Lung (tissue), 12 donors: ENCODE data around the gene CXXC5. TPM values are rescaled to one million over a fixed set of nuclear protein-coding genes. Genes with fewer than 3 reads are reported as not detected.

Experiments
- ATAC-seq: fragments of 200-7000 bp; cut with Tn5 transposase; one replicate; pipeline ENCODE4 v1.9.1; 2020; ENCODE audit warnings: moderate number of reproducible peaks; ENCODE audit not compliant: insufficient read depth, low FRiP score
- DNase-seq, 3 donors: peaks; one replicate each; pipeline ENCODE4 v3.0.0-alpha.2; 2013 to 2017
- H3K27ac ChIP-seq, 2 donors: one replicate each; pipeline ENCODE4 v1.5.1; 2013; ENCODE audit warnings: mild to moderate bottlenecking in 2 of 2, moderate library complexity in 2 of 2, control low read depth in 1 of 2, inconsistent platforms in 1 of 2, low read depth in 1 of 2, low read length in 1 of 2
- H3K27me3 ChIP-seq, 3 donors: one replicate each; pipeline ENCODE4 v1.5.1; 2013; ENCODE audit warnings: low read length in 2 of 3; ENCODE audit not compliant: control insufficient read depth in 3 of 3, insufficient read depth in 3 of 3
- H3K36me3 ChIP-seq, 4 donors: one replicate each; pipeline ENCODE4 v1.5.1; 2013; ENCODE audit warnings: low read length in 4 of 4, mild to moderate bottlenecking in 1 of 4, moderate library complexity in 1 of 4; ENCODE audit not compliant: control insufficient read depth in 4 of 4, insufficient read depth in 4 of 4
- H3K4me1 ChIP-seq, 5 donors: one replicate each; pipeline ENCODE4 v1.5.1; 2013; ENCODE audit warnings: low read length in 5 of 5, mild to moderate bottlenecking in 2 of 5, moderate library complexity in 1 of 5; ENCODE audit not compliant: control insufficient read depth in 5 of 5, insufficient read depth in 5 of 5
- H3K4me3 ChIP-seq: one replicate; pipeline ENCODE4 v1.5.1; 2013; ENCODE audit warnings: mild to moderate bottlenecking, control low read depth, moderate library complexity
- H3K9ac ChIP-seq, 2 donors: one replicate each; pipeline ENCODE4 v1.5.1; 2013; ENCODE audit warnings: low read length in 2 of 2, control low read depth in 1 of 2; ENCODE audit not compliant: insufficient read depth in 1 of 2
- H3K9me3 ChIP-seq, 4 donors: one replicate each; pipeline ENCODE4 v1.5.1; 2013; ENCODE audit warnings: low read length in 3 of 4, mild to moderate bottlenecking in 1 of 4, moderate library complexity in 1 of 4; ENCODE audit not compliant: control insufficient read depth in 4 of 4, insufficient read depth in 3 of 4
- CTCF ChIP-seq: IDR thresholded peaks from 2 replicates; pipeline ENCODE4 v1.5.1; 2012; ENCODE audit warnings: mild to moderate bottlenecking; ENCODE audit errors: control extremely low read depth, extremely low read depth
- WGBS, 2 donors: extraction: QIAGEN DNeasy Blood & Tissue Kit; methylation state at CpG; one replicate each; pipeline ENCODE4 v1.1.7; 2013; 5-methylcytosine and 5-hydroxymethylcytosine counted together
- polyA plus RNA-seq, 2 donors: library from polyadenylated mRNA; stranded (reverse); fragments of 200-250 nt; gene quantifications; one replicate each; pipeline ENCODE4 v1.2.1, GENCODE V29; 2013
- total RNA-seq, 2 donors: library from RNA; depleted of rRNA in 1 of 2; stranded (reverse); fragments of >200 nt in 1 of 2; gene quantifications; one replicate each; pipeline ENCODE4 v1.2.1, GENCODE V29; 2014 to 2021
- donor health status: control.
- donor health status: control.
- donor health status: Bipolar disorder and iron deficiency.
- donor health status: healthy.
- donor health status: DM: yes; HTN: yes; CAD: no.

The CXXC5 gene
- total and polyA plus RNA-seq, 4 donors = 20.7 to 39.8 (median 25.0) TPM

DNA sequence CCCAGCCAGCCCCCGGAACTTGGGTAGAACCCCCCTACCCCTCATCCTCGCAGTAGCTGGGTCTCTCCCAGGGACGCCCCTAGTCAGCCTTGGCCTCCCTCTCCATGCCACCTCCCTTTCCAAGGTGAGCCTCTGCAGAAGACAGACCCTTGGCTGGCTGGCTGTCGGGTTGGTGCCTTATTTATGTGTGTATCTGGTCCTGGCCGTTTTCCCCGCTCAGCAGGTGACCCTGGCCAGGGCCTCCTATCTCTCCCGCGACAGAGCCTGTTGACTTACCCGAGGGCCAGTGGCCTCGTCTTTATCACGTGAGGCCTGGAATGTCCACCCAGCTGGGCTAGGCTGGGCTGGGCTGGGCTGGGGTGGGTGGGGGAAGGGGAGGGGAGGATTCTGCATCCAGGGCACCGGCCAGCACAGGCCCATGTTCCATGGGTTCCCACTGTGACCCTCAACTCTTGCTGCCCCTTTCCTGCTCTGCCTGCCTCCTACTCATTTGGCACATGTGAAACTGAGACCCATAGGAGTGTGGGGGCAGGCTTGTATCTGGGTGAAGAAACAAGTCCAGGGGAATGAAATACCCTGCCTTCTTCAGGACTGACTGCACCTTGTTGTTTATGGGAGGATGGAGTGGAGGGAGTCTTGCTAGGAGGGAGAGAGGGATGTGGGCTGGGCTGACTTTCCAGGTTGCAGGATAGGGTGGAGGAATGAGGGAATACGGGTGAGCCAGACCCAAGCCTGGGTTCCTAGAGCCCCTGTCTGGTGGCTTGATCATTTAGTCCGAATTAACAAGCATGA lies 3.1 kb downstream of the CXXC5 start:
- ATAC-seq = no peak
- H3K36me3 ChIP-seq = no peaks in the 10 kb centered on the region
- no peaks in the 10 kb centered on the region for H3K9me3 ChIP-seq
- H3K9ac ChIP-seq = peak overlapping the region in 1 of 2 donors; percentile 1
- WGBS, 2 donors = 33 to 52% methylated on average over 12 to 14 of the region's 14 CpGs
- no peak overlapping the region for H3K4me3 ChIP-seq
- H3K4me1 ChIP-seq = peaks cover 8 to 84% (median 40%) of the 10 kb centered on the region in 5 donors
- no peak for TF ChIP-seq CTCF
- peak overlapping the region; percentile 80 to 85 for H3K27ac ChIP-seq
- DNase-seq = peak in 1 of 3 donors; percentile 25
- no peaks in the 10 kb centered on the region for H3K27me3 ChIP-seq

- peaks cover 8 to 77% (median 47%) of the 10 kb centered on the region in 5 donors for H3K4me1 ChIP-seq
- WGBS, 2 donors = 10 to 18% methylated on average over 9 to 23 of the region's 23 CpGs
- no peak for TF ChIP-seq CTCF
- H3K36me3 ChIP-seq = no peaks in the 10 kb centered on the region
- peak; percentile 11 for ATAC-seq
- H3K9me3 ChIP-seq = no peaks in the 10 kb centered on the region
- H3K9ac ChIP-seq = peak overlapping the region; percentile 15 to 30
- no peaks in the 10 kb centered on the region for H3K27me3 ChIP-seq
- no peak overlapping the region for H3K4me3 ChIP-seq
- DNase-seq = peak; percentile 70 to 80 (median 72)
- peak overlapping the region; percentile 80 for H3K27ac ChIP-seq
These were observed 4.0 kb downstream of the CXXC5 start for GRCh38 chr5:139651853-139652787.

GRCh38 chr5:139652788-139653241 lies 4.7 kb downstream of the CXXC5 start:
- ATAC-seq = no peak
- Histone ChIP-seq H3K4me3 (no peak overlapping the region), H3K27ac (peak overlapping the region; percentile 66 to 80), H3K36me3 (no peaks in the 10 kb centered on the region), H3K4me1 (peaks cover 14 to 72% (median 48%) of the 10 kb centered on the region in 5 donors), H3K9ac (peak overlapping the region in 1 of 2 donors; percentile 15), H3K27me3 (no peaks in the 10 kb centered on the region), H3K9me3 (no peaks in the 10 kb centered on the region)
- 51 to 66% methylated on average over 5 of the region's 5 CpGs for WGBS, 2 donors
- DNase-seq = peak in 1 of 3 donors; percentile 45
- no peak for TF ChIP-seq CTCF
